H1 (cell line): Measurements from ENCODE around the gene ABCA2. TPM values are rescaled to one million over a fixed set of nuclear protein-coding genes. Genes with fewer than 3 reads are reported as not detected.
A peak's percentile ranks its signal among the peaks of the same experiment; 100 is the strongest.

Experiments
- CTCF ChIA-PET: fragments of 300-600 bp; sonication (Branson Sonifier 250); formaldehyde crosslinking; loops from one replicate; lab custom pipeline; 2021; ENCODE audit not compliant: partially characterized antibody; lab: Charles Lee
- POLR2A ChIA-PET: fragments of 300-600 bp; sonication (Branson Sonifier 250); formaldehyde crosslinking; loops from one replicate; lab custom pipeline; 2021; ENCODE audit warnings: inconsistent platforms; ENCODE audit not compliant: partially characterized antibody; lab: Charles Lee
- DNase-seq, 2 experiments: peaks; one replicate each; pipeline versions ENCODE4 v3.0.0 to v3.0.0-alpha.2; 2010 to 2022; ENCODE audit warnings: low spot score in 2 of 2, low read depth in 1 of 2, mixed read lengths in 1 of 2
- FAIRE-seq: peaks from 2 replicates; lab custom pipeline; 2011; peaks lifted over from hg19 to GRCh38; lab: Jason Lieb, UNC
- H2AFZ ChIP-seq: 2 replicates; pipeline ENCODE4 v1.8.1; 2012; ENCODE audit warnings: low read length, inconsistent platforms
- H2AK5ac ChIP-seq: 2 replicates; pipeline ENCODE4 v1.6.1; 2013; ENCODE audit warnings: low read depth, low read length
- H2BK120ac ChIP-seq: replicated peaks from 2 replicates; pipeline ENCODE3; 2013; ENCODE audit warnings: low read depth, low read length, inconsistent platforms
- H2BK12ac ChIP-seq: 2 replicates; pipeline ENCODE4 v1.6.1; 2013; ENCODE audit warnings: low read depth, low read length
- H2BK15ac ChIP-seq: 2 replicates; pipeline ENCODE4 v1.6.1; 2013; ENCODE audit warnings: low read length
- H2BK20ac ChIP-seq: 2 replicates; pipeline ENCODE4 v1.6.1; 2013; ENCODE audit warnings: low read length
- H2BK5ac ChIP-seq: 2 replicates; pipeline ENCODE4 v1.6.1; 2013; ENCODE audit warnings: low read depth, low read length
- H3K14ac ChIP-seq: 2 replicates; pipeline ENCODE4 v1.6.1; 2013; ENCODE audit warnings: inconsistent platforms; ENCODE audit not compliant: insufficient read length
- H3K18ac ChIP-seq: 2 replicates; pipeline ENCODE4 v1.6.1; 2013; ENCODE audit warnings: low read length; ENCODE audit errors: extremely low read depth
- H3K23ac ChIP-seq: 2 replicates; pipeline ENCODE4 v1.6.1; 2013; ENCODE audit warnings: inconsistent platforms; ENCODE audit not compliant: insufficient read length
- H3K23me2 ChIP-seq: 2 replicates; pipeline ENCODE4 v1.6.1; 2013; ENCODE audit warnings: low read depth, low read length
- H3K27ac ChIP-seq: 2 replicates; pipeline ENCODE4 v1.6.1; 2011; ENCODE audit warnings: low read depth, low read length, inconsistent platforms
- H3K27me3 ChIP-seq, 4 experiments: replicated peaks in 1 of 4; 1 replicate in 1 of 4; 2 replicates in 3 of 4; pipeline versions ENCODE4 v1.6.1 to v1.8.1; 2011 to 2013; ENCODE audit warnings: low read length in 3 of 4, mild to moderate bottlenecking in 3 of 4, inconsistent platforms in 2 of 4, mixed read lengths in 2 of 4, moderate library complexity in 1 of 4; ENCODE audit not compliant: control insufficient read depth in 3 of 4, insufficient read depth in 3 of 4; ENCODE audit errors: extremely low read depth in 1 of 4
- H3K36me3 ChIP-seq, 4 experiments: 2 replicates each; pipeline versions ENCODE4 v1.6.1 to v1.8.1; 2011 to 2013; ENCODE audit warnings: mild to moderate bottlenecking in 4 of 4, low read length in 3 of 4, moderate library complexity in 2 of 4, control low read depth in 1 of 4, inconsistent platforms in 1 of 4; ENCODE audit not compliant: insufficient read depth in 4 of 4, control insufficient read depth in 2 of 4
- H3K4ac ChIP-seq: replicated peaks from 2 replicates; pipeline ENCODE3; 2013; ENCODE audit warnings: low read length, low read depth, mixed read lengths, inconsistent platforms; ENCODE audit not compliant: insufficient read length
- H3K4me1 ChIP-seq, 4 experiments: replicated peaks in 1 of 4; 1 replicate in 1 of 4; 2 replicates in 3 of 4; pipeline versions ENCODE4 v1.6.1 to v1.8.1; 2011 to 2013; ENCODE audit warnings: low read length in 3 of 4, inconsistent platforms in 2 of 4, mixed read lengths in 1 of 4; ENCODE audit not compliant: insufficient read depth in 4 of 4, control insufficient read depth in 3 of 4
- H3K4me2 ChIP-seq, 2 experiments: 2 replicates each; pipeline versions ENCODE4 v1.6.1 to v1.8.1; 2011 to 2013; ENCODE audit warnings: low read depth in 2 of 2, low read length in 2 of 2, control low read depth in 1 of 2, inconsistent platforms in 1 of 2, mild to moderate bottlenecking in 1 of 2; ENCODE audit not compliant: insufficient read depth in 1 of 2
- H3K4me3 ChIP-seq, 4 experiments: fragments of 200-600, 300-600 bp in 1 of 4; sonication (generic), shearing (Covaris generic), sonication (Bioruptor Twin) in 1 of 4; 2 replicates each; pipeline versions ENCODE4 v1.5.1 to v1.8.1; 2011 to 2016; ENCODE audit warnings: low read length in 4 of 4, low read depth in 3 of 4, control low read depth in 2 of 4, inconsistent platforms in 2 of 4, mild to moderate bottlenecking in 2 of 4, mixed read lengths in 1 of 4, moderate library complexity in 1 of 4; ENCODE audit not compliant: insufficient read depth in 2 of 4; ENCODE audit errors: extremely low read depth in 1 of 4
- H3K56ac ChIP-seq: replicated peaks from 2 replicates; pipeline ENCODE3; 2013; ENCODE audit warnings: low read depth, mild to moderate bottlenecking, mixed read lengths, low read length, inconsistent platforms; ENCODE audit not compliant: insufficient read length
- H3K79me1 ChIP-seq: 2 replicates; pipeline ENCODE4 v1.6.1; 2013; ENCODE audit warnings: low read depth, low read length, control low read depth
- H3K79me2 ChIP-seq, 2 experiments: 2 replicates each; pipeline versions ENCODE4 v1.6.1 to v1.8.1; 2012 to 2013; ENCODE audit warnings: low read length in 2 of 2, mild to moderate bottlenecking in 2 of 2, inconsistent platforms in 1 of 2; ENCODE audit not compliant: insufficient read depth in 2 of 2, control insufficient read depth in 1 of 2
- H3K9ac ChIP-seq, 4 experiments: replicated peaks in 1 of 4; 1 replicate in 1 of 4; 2 replicates in 3 of 4; pipeline versions ENCODE4 v1.6.1 to v1.8.1; 2011 to 2013; ENCODE audit warnings: low read depth in 3 of 4, low read length in 3 of 4, control low read depth in 2 of 4, mild to moderate bottlenecking in 2 of 4, moderate library complexity in 2 of 4, inconsistent platforms in 1 of 4; ENCODE audit errors: extremely low read depth in 1 of 4
- H3K9me3 ChIP-seq, 2 experiments: 2 replicates each; pipeline versions ENCODE4 v1.6.1 to v1.8.1; 2012 to 2013; ENCODE audit warnings: mild to moderate bottlenecking in 2 of 2, moderate library complexity in 2 of 2, control low read depth in 1 of 2, inconsistent platforms in 1 of 2, low read depth in 1 of 2, low read length in 1 of 2, mixed read lengths in 1 of 2; ENCODE audit not compliant: insufficient read depth in 2 of 2
- H4K20me1 ChIP-seq, 2 experiments: replicated peaks in 1 of 2; 2 replicates each; pipeline versions ENCODE3 to v1.8.1; 2011 to 2013; ENCODE audit warnings: inconsistent platforms in 2 of 2, low read length in 2 of 2, mild to moderate bottlenecking in 1 of 2; ENCODE audit not compliant: insufficient read depth in 2 of 2, control insufficient read depth in 1 of 2
- H4K5ac ChIP-seq: 2 replicates; pipeline ENCODE4 v1.6.1; 2013; ENCODE audit warnings: low read length, low read depth, mixed read lengths, inconsistent platforms; ENCODE audit not compliant: insufficient read length
- H4K8ac ChIP-seq: 2 replicates; pipeline ENCODE4 v1.8.0; 2013; ENCODE audit warnings: mild to moderate bottlenecking, moderate library complexity, low read length, inconsistent platforms; ENCODE audit not compliant: insufficient read depth; ENCODE audit errors: extremely low read depth
- H4K91ac ChIP-seq: replicated peaks from 2 replicates; pipeline ENCODE3; 2013; ENCODE audit warnings: low read length, mixed read lengths, inconsistent platforms; ENCODE audit not compliant: insufficient read length
- EZH2 ChIP-seq: fragments of 200-600 bp; sonication (generic); IDR thresholded peaks from 2 replicates; pipeline ENCODE4 v1.7.1; 2012; ENCODE audit warnings: low read depth, mild to moderate bottlenecking, moderate library complexity, low read length, inconsistent platforms; ENCODE audit not compliant: severe bottlenecking
- GABPA ChIP-seq: IDR thresholded peaks from 2 replicates; pipeline ENCODE4 v1.6.1; 2011; ENCODE audit warnings: mild to moderate bottlenecking, low read length, moderate library complexity, borderline replicate concordance; ENCODE audit not compliant: insufficient read depth
- TAF7 ChIP-seq: optimal IDR thresholded peaks from 2 replicates; pipeline ENCODE3; 2011; ENCODE audit warnings: low read depth, mild to moderate bottlenecking, inconsistent platforms, low read length, moderate library complexity, borderline replicate concordance
- WGBS, 2 experiments: shearing (Covaris generic) in 1 of 2; methylation state at CpG; one replicate each; pipeline versions ENCODE4 v1.1.6 to v1.1.7; 2013 to 2015; ENCODE audit warnings: low lambda C conversion rate in 2 of 2, mixed read lengths in 2 of 2, inconsistent platforms in 1 of 2, low coverage in 1 of 2, missing lambda C conversion rate in 1 of 2; ENCODE audit not compliant: insufficient replicate concordance in 2 of 2, insufficient coverage in 1 of 2, insufficient read length in 1 of 2; ENCODE audit errors: extremely low coverage in 1 of 2, missing lambda C conversion rate in 1 of 2; 5-methylcytosine and 5-hydroxymethylcytosine counted together
- polyA plus RNA-seq, 7 experiments: library from polyadenylated mRNA; depleted of rRNA in 3 of 7; stranded (reverse) in 5 of 7; unstranded in 2 of 7; fragments of >200 nt in 5 of 7; fragments of 200-250 nt in 2 of 7; gene quantifications; 1 replicate in 5 of 7; 2 replicates in 1 of 7; 4 replicates in 1 of 7; pipeline versions ENCODE4 v1.2.1 to v1.2.3, GENCODE V29; 2011 to 2013; ENCODE audit warnings: missing spikeins in 2 of 7, mixed read lengths in 2 of 7
- total RNA-seq: library from RNA; stranded (reverse); fragmentation: NEBNext Ultra II Directional; extraction: Animal tissue kit (Norgen Biotek cat#: 25700); gene quantifications from 2 replicates; pipeline ENCODE4 v1.2.1, GENCODE V29; 2021

ABCA2 gene
- total and polyA plus RNA-seq, 2 of the 8 experiments (the other 6 are each of a cell fraction or from before 2014, with no cell fraction given): 12.5 to 14.3 TPM

- POLR2A ChIA-PET: no interaction called here
- CTCF ChIA-PET: interaction anchor here (0.9 to 9.4 kb wide), 5 partner anchors 12 to 63 kb away, joined by 3 to 38 read pairs (median 12); partner anchors contain the start of gene LCN12
- Histone ChIP-seq H3K9ac (no peak overlapping the region), H3K18ac (no peak overlapping the region), H3K4me3 (no peak overlapping the region), H3K79me1 (no peaks in the 10 kb centered on the region), H2AK5ac (no peak overlapping the region), H3K4ac (no peak overlapping the region), H3K27ac (no peak overlapping the region), H2BK120ac (no peak overlapping the region), H4K8ac (0 out of 2 replicates have a peak overlapping the region, but pooled peaks have one; percentile 51), H2BK5ac (no peak overlapping the region), H4K5ac (no peak overlapping the region), H2BK20ac (no peak overlapping the region), H2BK12ac (no peak overlapping the region), H2AFZ (no peak overlapping the region), H3K56ac (no peak overlapping the region), H3K36me3 (no peaks in the 10 kb centered on the region), H3K14ac (no peak overlapping the region), H3K4me1 (peaks cover 0 to 8% (median 3%) of the 10 kb centered on the region in 4 experiments; a peak in 4 of 7 replicates), H4K91ac (no peak overlapping the region), H3K23ac (no peak overlapping the region), H2BK15ac (no peak overlapping the region), H3K4me2 (no peak overlapping the region), H3K9me3 (no peaks in the 10 kb centered on the region), H3K79me2 (no peaks in the 10 kb centered on the region), H3K27me3 (peaks cover 0 to 5% (median 2%) of the 10 kb centered on the region in 4 experiments; a peak in 2 of 7 replicates), H4K20me1 (peaks cover 0 to 2% of the 10 kb centered on the region in 2 experiments), H3K23me2 (peaks cover 4% of the 10 kb centered on the region; the same call in 1 of the 2 replicates)
- FAIRE-seq (no peak), DNase-seq (no peak)
- WGBS, 2 experiments: 87% methylated on average over 12 of the region's 13 CpGs; no CpG with 5 or more reads in 1 of the 2 experiments
- no peak for TF ChIP-seq TAF7
- TF ChIP-seq GABPA: no peak
- TF ChIP-seq EZH2: no peak
Observed at GRCh38 chr9:136972743-136973142, 55.3 kb downstream of the ABCA2 start.
